HepG2 (cell line): ENCODE data around the gene TACC3. TPM values are rescaled to one million over a fixed set of nuclear protein-coding genes. Genes with fewer than 3 reads are reported as not detected.

ENCODE experiments used
- FOXC1 ChIP-seq: sonication (generic); formaldehyde crosslinking; IDR thresholded peaks from 2 replicates; pipeline ENCODE4 v1.8.0; 2022; ENCODE audit warnings: mild to moderate bottlenecking, missing genetic modification reagents, borderline replicate concordance
- HBP1 ChIP-seq: IDR thresholded peaks from 2 replicates; pipeline ENCODE4 v1.6.1; 2016; ENCODE audit warnings: low read depth, control low read depth
- HOXA3 ChIP-seq: sonication (generic); formaldehyde crosslinking; IDR thresholded peaks from 2 replicates; pipeline ENCODE4 v1.5.0; 2020; ENCODE audit warnings: missing genetic modification reagents
- REPIN1 ChIP-seq: sonication (generic); formaldehyde crosslinking; IDR thresholded peaks from 2 replicates; pipeline ENCODE4 v1.8.0; 2022; ENCODE audit warnings: missing genetic modification reagents, low read depth, mild to moderate bottlenecking, borderline replicate concordance
- SP5 ChIP-seq: IDR thresholded peaks from 2 replicates; pipeline ENCODE4 v1.6.1; 2016; ENCODE audit warnings: low read depth, borderline replicate concordance
- ZBTB44 ChIP-seq: sonication (generic); formaldehyde crosslinking; IDR thresholded peaks from 2 replicates; pipeline ENCODE4 v1.4.0; 2020; ENCODE audit warnings: missing genetic modification reagents
- ZFYVE20 ChIP-seq: sonication (generic); formaldehyde crosslinking; IDR thresholded peaks from 2 replicates; pipeline ENCODE4 v1.8.0; 2023; ENCODE audit warnings: low read depth, mild to moderate bottlenecking, moderate library complexity, missing genetic modification reagents, borderline replicate concordance
- ZNF335 ChIP-seq: sonication (generic); formaldehyde crosslinking; IDR thresholded peaks from 2 replicates; pipeline ENCODE4 v1.4.0; 2020; ENCODE audit warnings: missing genetic modification reagents
- ZNF33A ChIP-seq: sonication (generic); formaldehyde crosslinking; IDR thresholded peaks from 2 replicates; pipeline ENCODE4 v1.5.1; 2020; ENCODE audit warnings: missing genetic modification reagents, mild to moderate bottlenecking, moderate library complexity, borderline replicate concordance
- ZNF468 ChIP-seq: sonication (generic); formaldehyde crosslinking; IDR thresholded peaks from 2 replicates; pipeline ENCODE4 v1.8.0; 2022; ENCODE audit warnings: mild to moderate bottlenecking, moderate library complexity, missing genetic modification reagents
- ZNF496 ChIP-seq: sonication (generic); formaldehyde crosslinking; IDR thresholded peaks from 2 replicates; pipeline ENCODE4 v1.8.1; 2023; ENCODE audit warnings: mild to moderate bottlenecking, moderate library complexity, missing genetic modification reagents; ENCODE audit not compliant: insufficient replicate concordance
- ZNF619 ChIP-seq: sonication (generic); formaldehyde crosslinking; IDR thresholded peaks from 2 replicates; pipeline ENCODE4 v1.4.0; 2020; ENCODE audit warnings: mild to moderate bottlenecking, missing genetic modification reagents
- ZNF710 ChIP-seq: sonication (generic); formaldehyde crosslinking; IDR thresholded peaks from 2 replicates; pipeline ENCODE4 v1.5.0; 2020; ENCODE audit warnings: mild to moderate bottlenecking, missing genetic modification reagents, borderline replicate concordance
- ZNF850 ChIP-seq: sonication (generic); formaldehyde crosslinking; conservative IDR thresholded peaks from 2 replicates; pipeline ENCODE4 v1.9.0; 2021; ENCODE audit warnings: mild to moderate bottlenecking, missing genetic modification reagents
- ZSCAN30 ChIP-seq: sonication (generic); formaldehyde crosslinking; IDR thresholded peaks from 2 replicates; pipeline ENCODE4 v1.5.0; 2020; ENCODE audit warnings: mild to moderate bottlenecking, missing genetic modification reagents
- ZSCAN5A ChIP-seq: sonication (generic); formaldehyde crosslinking; IDR thresholded peaks from 2 replicates; pipeline ENCODE4 v1.8.0; 2022; ENCODE audit warnings: mild to moderate bottlenecking, missing genetic modification reagents, borderline replicate concordance
- polyA plus RNA-seq, 8 experiments: library from polyadenylated mRNA; depleted of rRNA in 3 of 8; stranded (reverse) in 7 of 8; unstranded in 1 of 8; fragments of >200 nt; fragmentation: Illumina TruSeq in 4 of 8; extraction: Trizol in 4 of 8; gene quantifications; 2 replicates each; pipeline versions ENCODE4 v1.2.1 to v1.2.3, GENCODE V29; 2011 to 2016; ENCODE audit warnings: low read depth in 4 of 8, missing spikeins in 1 of 8, mixed read lengths in 1 of 8; ENCODE audit not compliant: insufficient read depth in 1 of 8
- total RNA-seq, 5 experiments: library from RNA; depleted of rRNA; stranded (reverse); fragments of >200 nt; fragmentation: Illumina TruSeq; extraction: Trizol; gene quantifications; 2 replicates each; pipeline ENCODE4 v1.2.3, GENCODE V29; 2016; ENCODE audit warnings: low read depth in 1 of 5

TACC3 gene
- total and polyA plus RNA-seq, 2 of the 13 experiments (the other 11 are each of a cell fraction or from before 2014, with no cell fraction given), result 20.3 to 21.2 TPM

GRCh38 chr4:1768367-1769034 lies 47.2 kb downstream of the TACC3 start (continued):
- peak; percentile 34; the same call in 1 of the 2 replicates for TF ChIP-seq ZSCAN5A (CRISPR knock-in tag)
- TF ChIP-seq ZNF468 (CRISPR knock-in tag), result no peak
- no peak for TF ChIP-seq HBP1 (CRISPR knock-in tag)
- TF ChIP-seq FOXC1 (CRISPR knock-in tag), result no peak; the same call in 1 of the 2 replicates
- TF ChIP-seq ZNF496 (CRISPR knock-in tag), result no peak
- no peak for TF ChIP-seq ZSCAN30 (CRISPR knock-in tag)
- TF ChIP-seq ZNF850 (CRISPR knock-in tag), result no peak
- 0 out of 2 replicates have a peak, but pooled peaks have one; percentile 59 for TF ChIP-seq ZBTB44 (CRISPR knock-in tag)
- 0 out of 2 replicates have a peak, but pooled peaks have one; percentile 55 for TF ChIP-seq HOXA3 (CRISPR knock-in tag)
- TF ChIP-seq ZFYVE20, result 0 out of 2 replicates have a peak, but pooled peaks have one; percentile 59
- TF ChIP-seq ZNF710 (CRISPR knock-in tag), result peak; percentile 37
- TF ChIP-seq ZNF619 (CRISPR knock-in tag), result no peak
- TF ChIP-seq SP5 (CRISPR knock-in tag), result peak; percentile 48; the same call in 1 of the 2 replicates
- TF ChIP-seq ZNF33A (CRISPR knock-in tag), result no peak
- peak; percentile 42; the same call in 1 of the 2 replicates for TF ChIP-seq REPIN1 (CRISPR knock-in tag)
- TF ChIP-seq ZNF335 (CRISPR knock-in tag), result 0 out of 2 replicates have a peak, but pooled peaks have one; percentile 53
